A549 (cell line): ENCODE results near the gene CDH4. TPM values are rescaled to one million over a fixed set of nuclear protein-coding genes. Genes with fewer than 3 reads are reported as not detected.

ENCODE experiments used
- ATAC-seq, 2 experiments: fragments of 200-7000 bp in 1 of 2; fragments of >200 bp in 1 of 2; cut with Nextera tagmentation in 1 of 2; cut with Tn5 transposase in 1 of 2; 3 replicates each; pipeline versions ENCODE4 v1.8.0 to v1.9.1; 2018 to 2020; ENCODE audit warnings: mild to moderate bottlenecking in 1 of 2, moderate library complexity in 1 of 2
- CTCF ChIA-PET: fragments of 300-600 bp; sonication (Branson Sonifier 250); formaldehyde crosslinking; extraction: SDS; loops from one replicate; lab custom pipeline; 2021; ENCODE audit warnings: antibody characterized with exemption, inconsistent platforms; lab: Yijun Ruan, JAX
- POLR2A ChIA-PET: fragments of 350-600 bp; formaldehyde crosslinking; extraction: SDS; loops from one replicate; lab custom pipeline; 2021; ENCODE audit warnings: antibody characterized with exemption, inconsistent platforms; lab: Yijun Ruan, JAX
- DNase-seq, 2 experiments: peaks; one replicate each; pipeline versions ENCODE4 v3.0.0 to v3.0.0-alpha.2; 2011 to 2016; ENCODE audit warnings: low read depth in 1 of 2, low spot score in 1 of 2
- FAIRE-seq: peaks from 2 replicates; lab custom pipeline; 2011; peaks lifted over from hg19 to GRCh38; lab: Jason Lieb, UNC
- H3K27ac ChIP-seq, 2 experiments: fragments of >200 bp; sonication (Bioruptor Twin); formaldehyde crosslinking; 3 replicates each; pipeline ENCODE4 v1.5.1; 2016 to 2017
- H3K4me1 ChIP-seq: fragments of >200 bp; sonication (Bioruptor Twin); formaldehyde crosslinking; 3 replicates; pipeline ENCODE4 v1.6.1; 2016
- H3K4me2 ChIP-seq: fragments of >200 bp; sonication (Bioruptor Twin); formaldehyde crosslinking; 3 replicates; pipeline ENCODE4 v1.6.1; 2016
- H3K4me3 ChIP-seq: fragments of >200 bp; sonication (Bioruptor Twin); formaldehyde crosslinking; 3 replicates; pipeline ENCODE4 v1.5.1; 2016
- H3K9me3 ChIP-seq: fragments of >200 bp; sonication (Bioruptor Twin); formaldehyde crosslinking; 3 replicates; pipeline ENCODE4 v1.6.1; 2016
- CHD4 ChIP-seq: fragments of 200-600 bp; sonication (generic); IDR thresholded peaks from 2 replicates; pipeline ENCODE4 v1.6.1; 2016; ENCODE audit warnings: antibody characterized with exemption, mild to moderate bottlenecking, borderline replicate concordance
- E2F6 ChIP-seq: IDR thresholded peaks from 2 replicates; pipeline ENCODE4 v1.6.1; 2012; ENCODE audit warnings: low read depth, borderline replicate concordance
- EHMT2 ChIP-seq: fragments of 200-600 bp; sonication (generic); IDR thresholded peaks from 2 replicates; pipeline ENCODE4 v1.6.1; 2016; ENCODE audit warnings: antibody characterized with exemption, low read depth, mild to moderate bottlenecking, moderate library complexity
- FOSB ChIP-seq: fragments of 250-450 bp; sonication (Bioruptor Pico); IDR thresholded peaks from 2 replicates; pipeline ENCODE4 v1.5.0; 2020; ENCODE audit warnings: mild to moderate bottlenecking, moderate library complexity
- FOSL2 ChIP-seq, 2 experiments: fragments of 450-650 bp in 1 of 2; fragments of >200 bp in 1 of 2; sonication (Bioruptor Twin) in 1 of 2; formaldehyde crosslinking; IDR thresholded peaks; 2 replicates each; pipeline versions ENCODE4 v1.5.0 to v1.6.1; 2016 to 2020; ENCODE audit warnings: mild to moderate bottlenecking in 1 of 2, moderate library complexity in 1 of 2
- HES2 ChIP-seq: fragments of >200 bp; sonication (Bioruptor Twin); formaldehyde crosslinking; IDR thresholded peaks from 2 replicates; pipeline ENCODE4 v1.6.1; 2016
- KDM1A ChIP-seq: fragments of 200-600 bp; sonication (generic); IDR thresholded peaks from 2 replicates; pipeline ENCODE4 v1.6.1; 2016; ENCODE audit warnings: low read depth, mild to moderate bottlenecking
- MYC ChIP-seq: IDR thresholded peaks from 2 replicates; pipeline ENCODE4 v1.6.1; 2012; ENCODE audit warnings: mild to moderate bottlenecking, inconsistent platforms, low read length, improper control_type of control experiment, borderline replicate concordance
- NPAS2 ChIP-seq: fragments of 250-450 bp; sonication (Bioruptor Pico); IDR thresholded peaks from 2 replicates; pipeline ENCODE4 v1.8.0; 2022; ENCODE audit warnings: mild to moderate bottlenecking, moderate library complexity, borderline replicate concordance
- NR3C1 ChIP-seq: fragments of >200 bp; sonication (Bioruptor Twin); formaldehyde crosslinking; IDR thresholded peaks from 3 replicates; pipeline ENCODE4 v1.6.1; 2017
- POLR2AphosphoS2 ChIP-seq: conservative IDR thresholded peaks from 2 replicates; pipeline ENCODE4 v1.6.1; 2012; ENCODE audit warnings: low read length, improper control_type of control experiment, inconsistent platforms
- RARB ChIP-seq: fragments of 250-450 bp; sonication (Bioruptor Pico); IDR thresholded peaks from 2 replicates; pipeline ENCODE4 v1.8.0; 2021; ENCODE audit warnings: mild to moderate bottlenecking, moderate library complexity
- RCOR1 ChIP-seq: fragments of 150-350 bp; IDR thresholded peaks from 2 replicates; pipeline ENCODE4 v1.6.1; 2014; ENCODE audit warnings: antibody characterized with exemption, low read length, low read depth
- TP53 ChIP-seq: fragments of 250-450 bp; sonication (Bioruptor Pico); IDR thresholded peaks from 2 replicates; pipeline ENCODE4 v1.5.0; 2021; ENCODE audit warnings: mild to moderate bottlenecking, moderate library complexity
- USF2 ChIP-seq: fragments of 450-650 bp; IDR thresholded peaks from 2 replicates; pipeline ENCODE4 v1.6.1; 2014; ENCODE audit warnings: antibody characterized with exemption
- ZFP36 ChIP-seq: fragments of 450-650 bp; IDR thresholded peaks from 2 replicates; pipeline ENCODE4 v1.6.1; 2014; ENCODE audit warnings: borderline replicate concordance; ENCODE audit not compliant: partially characterized antibody
- WGBS: methylation state at CpG from one replicate; pipeline ENCODE4 v1.1.6; 2017; ENCODE audit errors: missing lambda C conversion rate; 5-methylcytosine and 5-hydroxymethylcytosine counted together
- polyA plus RNA-seq, 4 experiments: library from polyadenylated mRNA; depleted of rRNA in 3 of 4; stranded (reverse); fragments of >200 nt; fragmentation: RNase III in 1 of 4; extraction: RNeasy Plus Mini Kit Qiagen cat#74134 plus additional on column Dnase treatment in 1 of 4; gene quantifications; 2 replicates in 3 of 4; 3 replicates in 1 of 4; pipeline ENCODE4 v1.2.3, GENCODE V29; 2011 to 2017
- TF ChIP-seq, protein P1 (sequence below): IDR thresholded peaks from 2 replicates; pipeline ENCODE4 v1.6.1; 2012
- TF ChIP-seq, protein P2 (sequence below): fragments of >200 bp; sonication (Bioruptor Twin); formaldehyde crosslinking; IDR thresholded peaks from 3 replicates; pipeline ENCODE4 v1.5.1; 2016

Gene CDH4
- polyA plus RNA-seq, 2 of the 4 experiments (the other 2 are of a cell fraction): 3.4 to 10.3 TPM

GRCh38 chr20:61625246-61625645 is 373.2 kb downstream of the CDH4 start (continued):
- TF ChIP-seq, protein P1, sequence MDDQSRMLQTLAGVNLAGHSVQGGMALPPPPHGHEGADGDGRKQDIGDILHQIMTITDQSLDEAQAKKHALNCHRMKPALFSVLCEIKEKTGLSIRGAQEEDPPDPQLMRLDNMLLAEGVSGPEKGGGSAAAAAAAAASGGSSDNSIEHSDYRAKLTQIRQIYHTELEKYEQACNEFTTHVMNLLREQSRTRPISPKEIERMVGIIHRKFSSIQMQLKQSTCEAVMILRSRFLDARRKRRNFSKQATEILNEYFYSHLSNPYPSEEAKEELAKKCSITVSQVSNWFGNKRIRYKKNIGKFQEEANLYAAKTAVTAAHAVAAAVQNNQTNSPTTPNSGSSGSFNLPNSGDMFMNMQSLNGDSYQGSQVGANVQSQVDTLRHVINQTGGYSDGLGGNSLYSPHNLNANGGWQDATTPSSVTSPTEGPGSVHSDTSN: no peak
- TF ChIP-seq FOSL2 (IDR thresholded peaks at IDR 0.05) (no peak), FOSL2 (CRISPR knock-in tag; IDR thresholded peaks at IDR 0.05) (no peak), NR3C1 (no peak), CHD4 (no peak), NPAS2 (CRISPR knock-in tag) (no peak)

DNA sequence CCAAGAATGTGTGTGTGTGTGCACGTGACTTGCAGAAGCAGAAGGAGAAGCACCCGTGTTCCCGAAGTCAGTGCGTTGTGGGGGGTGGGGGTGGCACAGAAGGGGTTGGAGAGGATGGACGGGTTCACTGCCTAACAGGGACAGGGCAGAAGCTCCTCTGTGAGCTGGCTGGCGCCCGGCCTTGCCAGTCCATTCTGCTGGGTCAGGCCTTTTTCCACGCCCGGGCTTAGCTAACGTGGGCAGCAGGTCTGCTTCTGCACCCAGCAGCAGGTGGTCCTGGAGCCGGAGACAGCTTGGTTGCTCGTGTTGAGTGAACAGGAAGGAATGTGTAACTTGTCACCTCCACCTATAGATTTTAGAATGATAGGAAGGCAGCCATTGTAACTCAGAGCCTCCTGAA is 374.4 kb downstream of the CDH4 start:
- Histone ChIP-seq H3K9me3 (no peaks in the 10 kb centered on the region), H3K4me3 (no peak overlapping the region), H3K27ac (no peak overlapping the region), H3K4me1 (no peaks in the 10 kb centered on the region), H3K4me2 (no peak overlapping the region)
- WGBS: 66% methylated on average over 9 of the region's 12 CpGs
- DNase-seq (no peak), FAIRE-seq (no peak), ATAC-seq (no peak)
- CTCF ChIA-PET: no interaction called here
- POLR2A ChIA-PET: no interaction called here
- no peak for TF ChIP-seq KDM1A
- TF ChIP-seq, all 56 proteins: peak for 0

DNA sequence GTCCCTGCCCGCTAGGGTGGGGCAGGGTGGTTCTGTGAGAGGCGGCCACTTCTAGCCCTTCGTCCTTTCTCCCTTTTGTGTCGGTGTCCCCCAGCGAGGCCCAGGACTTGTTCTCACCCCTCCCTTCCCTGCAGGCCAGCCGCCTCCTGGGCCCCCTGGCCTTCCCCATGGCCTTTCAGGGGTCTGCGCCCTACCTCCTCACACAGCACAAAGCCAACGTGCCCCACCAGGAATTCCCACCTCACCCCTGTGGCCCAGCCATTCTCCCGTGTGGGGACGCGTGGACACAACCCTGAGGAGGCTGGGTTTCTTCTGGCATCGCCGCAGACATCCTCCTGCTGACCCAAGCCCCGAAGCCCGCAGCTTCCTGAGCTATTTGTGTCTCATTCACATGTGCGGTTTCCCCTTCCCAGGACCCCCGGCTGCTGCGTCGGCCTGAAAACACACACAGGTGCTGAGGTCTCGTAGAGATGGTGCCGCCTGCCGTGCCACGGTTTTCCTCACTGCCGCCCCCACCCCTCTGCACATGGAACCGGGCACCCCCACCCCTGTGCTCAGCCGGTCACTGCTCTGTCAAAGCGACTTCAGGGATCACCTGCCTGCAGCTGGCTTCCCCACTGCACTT is 375.8 kb downstream of the CDH4 start:
- no peaks in the 10 kb centered on the region for H3K4me1 ChIP-seq
- POLR2A ChIA-PET: no interaction called here
- H3K4me3 ChIP-seq: no peak overlapping the region
- CTCF ChIA-PET: interaction anchor here (1.0 kb wide), 1 partner anchor 30 kb away, joined by 3 read pairs; no protein-coding TSS in a partner anchor
- H3K4me2 ChIP-seq: no peak overlapping the region
- H3K27ac ChIP-seq: no peak overlapping the region
- no peak for DNase-seq
- no peak for FAIRE-seq
- ATAC-seq: no peak
- H3K9me3 ChIP-seq: no peaks in the 10 kb centered on the region
- 82% methylated on average over 25 of the region's 27 CpGs for WGBS
- TF ChIP-seq E2F6 (no peak), FOSB (no peak), HES2 (no peak), POLR2AphosphoS2 (no peak), RARB (no peak), RCOR1 (no peak), USF2 (no peak), EHMT2 (no peak), ZFP36 (no peak), TP53 (CRISPR knock-in tag) (no peak), MYC (no peak)
- TF ChIP-seq, protein P2, sequence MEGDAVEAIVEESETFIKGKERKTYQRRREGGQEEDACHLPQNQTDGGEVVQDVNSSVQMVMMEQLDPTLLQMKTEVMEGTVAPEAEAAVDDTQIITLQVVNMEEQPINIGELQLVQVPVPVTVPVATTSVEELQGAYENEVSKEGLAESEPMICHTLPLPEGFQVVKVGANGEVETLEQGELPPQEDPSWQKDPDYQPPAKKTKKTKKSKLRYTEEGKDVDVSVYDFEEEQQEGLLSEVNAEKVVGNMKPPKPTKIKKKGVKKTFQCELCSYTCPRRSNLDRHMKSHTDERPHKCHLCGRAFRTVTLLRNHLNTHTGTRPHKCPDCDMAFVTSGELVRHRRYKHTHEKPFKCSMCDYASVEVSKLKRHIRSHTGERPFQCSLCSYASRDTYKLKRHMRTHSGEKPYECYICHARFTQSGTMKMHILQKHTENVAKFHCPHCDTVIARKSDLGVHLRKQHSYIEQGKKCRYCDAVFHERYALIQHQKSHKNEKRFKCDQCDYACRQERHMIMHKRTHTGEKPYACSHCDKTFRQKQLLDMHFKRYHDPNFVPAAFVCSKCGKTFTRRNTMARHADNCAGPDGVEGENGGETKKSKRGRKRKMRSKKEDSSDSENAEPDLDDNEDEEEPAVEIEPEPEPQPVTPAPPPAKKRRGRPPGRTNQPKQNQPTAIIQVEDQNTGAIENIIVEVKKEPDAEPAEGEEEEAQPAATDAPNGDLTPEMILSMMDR: no peak
